ENCODE data around the gene CARD11.

DNA sequence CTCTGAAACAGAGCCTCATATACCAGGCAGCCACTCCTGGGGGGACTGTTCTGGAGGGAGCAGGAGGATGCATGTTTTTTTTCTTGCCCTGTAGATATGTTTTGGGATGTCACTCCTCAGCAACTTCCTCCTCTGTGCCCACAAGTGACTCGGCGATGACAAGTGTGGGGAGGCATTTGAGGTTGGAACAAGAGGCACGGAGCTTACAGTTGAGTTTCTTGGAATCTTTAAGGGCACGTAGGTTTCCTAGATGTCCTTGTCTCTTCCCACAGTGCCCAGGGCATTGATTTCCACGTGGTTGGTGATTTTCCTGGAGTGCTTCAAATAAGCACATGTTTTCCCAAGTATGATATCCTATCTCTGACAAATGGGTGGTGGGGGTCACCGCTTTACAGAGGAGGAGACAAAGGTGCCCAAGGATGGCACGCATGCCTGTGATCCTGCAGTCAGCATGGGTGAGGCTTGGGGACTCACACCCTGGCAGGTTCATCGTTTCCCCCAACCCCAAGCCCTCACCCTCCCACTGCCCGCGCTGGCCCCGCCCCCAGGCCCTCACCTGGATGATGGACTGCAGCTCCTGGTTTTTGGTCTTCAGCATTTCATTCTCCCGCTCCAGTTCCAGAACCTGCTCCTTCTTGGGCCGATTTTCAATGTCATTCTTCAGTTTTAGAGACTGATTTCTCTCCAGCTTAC lies 104.3 kb downstream of the CARD11 start:
- TF ChIP-seq, protein P1, sequence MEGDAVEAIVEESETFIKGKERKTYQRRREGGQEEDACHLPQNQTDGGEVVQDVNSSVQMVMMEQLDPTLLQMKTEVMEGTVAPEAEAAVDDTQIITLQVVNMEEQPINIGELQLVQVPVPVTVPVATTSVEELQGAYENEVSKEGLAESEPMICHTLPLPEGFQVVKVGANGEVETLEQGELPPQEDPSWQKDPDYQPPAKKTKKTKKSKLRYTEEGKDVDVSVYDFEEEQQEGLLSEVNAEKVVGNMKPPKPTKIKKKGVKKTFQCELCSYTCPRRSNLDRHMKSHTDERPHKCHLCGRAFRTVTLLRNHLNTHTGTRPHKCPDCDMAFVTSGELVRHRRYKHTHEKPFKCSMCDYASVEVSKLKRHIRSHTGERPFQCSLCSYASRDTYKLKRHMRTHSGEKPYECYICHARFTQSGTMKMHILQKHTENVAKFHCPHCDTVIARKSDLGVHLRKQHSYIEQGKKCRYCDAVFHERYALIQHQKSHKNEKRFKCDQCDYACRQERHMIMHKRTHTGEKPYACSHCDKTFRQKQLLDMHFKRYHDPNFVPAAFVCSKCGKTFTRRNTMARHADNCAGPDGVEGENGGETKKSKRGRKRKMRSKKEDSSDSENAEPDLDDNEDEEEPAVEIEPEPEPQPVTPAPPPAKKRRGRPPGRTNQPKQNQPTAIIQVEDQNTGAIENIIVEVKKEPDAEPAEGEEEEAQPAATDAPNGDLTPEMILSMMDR (IDR thresholded peaks at IDR 0.05; ENCODE audit: low read depth, low read length) = no peak
- no peak for TF ChIP-seq MYC (IDR thresholded peaks at IDR 0.05; ENCODE audit: low read depth, low read length)
